ENCODE measurements around the gene KCNN1. TPM values are rescaled to one million over a fixed set of nuclear protein-coding genes. Genes with fewer than 3 reads are reported as not detected.
A peak's percentile ranks its signal among the peaks of the same experiment; 100 is the strongest.

KCNN1 gene
- total and polyA plus RNA-seq, 9 of the 15 experiments (the other 6 are each of a cell fraction or from before 2014, with no cell fraction given): 0.01 to 6.2 (median 0.72) TPM

DNA sequence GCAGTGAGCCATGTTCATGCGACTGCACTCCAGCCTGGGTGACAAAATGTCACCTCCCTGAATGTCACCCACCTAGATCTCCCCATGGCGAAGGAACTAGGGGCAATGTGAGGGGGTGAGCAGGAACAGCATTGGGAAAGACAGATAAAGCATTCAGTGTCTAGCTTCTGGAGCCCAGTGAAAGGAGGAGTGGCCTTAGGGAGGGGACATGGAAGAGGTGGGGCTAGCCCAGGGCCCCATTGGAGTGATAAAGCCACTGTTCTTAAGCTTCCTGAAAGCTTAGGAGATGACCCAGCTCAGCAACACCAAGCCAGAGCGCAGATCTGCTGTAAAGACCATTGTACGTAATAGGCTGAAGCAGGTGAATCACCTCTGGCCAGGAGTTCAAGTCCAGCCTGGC lies 13.0 kb upstream of the KCNN1 start (continued):
- TF ChIP-seq YY1 (IDR thresholded peaks at IDR 0.05; ENCODE audit: borderline replicate concordance in 1 of 3, control insufficient read depth in 1 of 3, extremely low read depth in 1 of 3, insufficient read depth in 3 of 3, insufficient read length in 1 of 3, insufficient replicate concordance in 2 of 3, low read depth in 1 of 3, low read length in 2 of 3) (peak in 1 of 3 experiments; percentile 27), FOXP1 (CRISPR knock-in tag; IDR thresholded peaks at IDR 0.05) (no peak), ZNF133 (CRISPR knock-in tag; IDR thresholded peaks at IDR 0.05) (no peak), ZNF395 (CRISPR knock-in tag; IDR thresholded peaks at IDR 0.05) (no peak), PPARD (CRISPR knock-in tag; IDR thresholded peaks at IDR 0.05) (no peak), RBM17 (IDR thresholded peaks at IDR 0.05; ENCODE audit: borderline replicate concordance, low read depth, low read length) (no peak), SLC30A9 (CRISPR knock-in tag; IDR thresholded peaks at IDR 0.05) (no peak), RBM22 (IDR thresholded peaks at IDR 0.05; ENCODE audit: low read depth, low read length, poor library complexity, severe bottlenecking) (no peak), ZNF165 (CRISPR knock-in tag; IDR thresholded peaks at IDR 0.05; ENCODE audit: borderline replicate concordance) (no peak), TSC22D4 (tag; IDR thresholded peaks at IDR 0.05) (no peak), DDX20 (tag; IDR thresholded peaks at IDR 0.05; ENCODE audit: low read depth) (no peak), NFIC (IDR thresholded peaks at IDR 0.05) (no peak; the same call in 1 of the 2 replicates), MNT (conservative IDR thresholded peaks at IDR 0.05) (0 out of 4 replicates have a peak, but pooled peaks of 1 of the 2 experiments have one; percentile 22), ZNF76 (CRISPR knock-in tag; IDR thresholded peaks at IDR 0.05; ENCODE audit: borderline replicate concordance) (no peak), NR4A1 (CRISPR knock-in tag; IDR thresholded peaks at IDR 0.05) (no peak), NR4A1 (tag; IDR thresholded peaks at IDR 0.05) (no peak), MCM7 (IDR thresholded peaks at IDR 0.05) (no peak), RFX5 (IDR thresholded peaks at IDR 0.05; ENCODE audit: low read depth, low read length) (no peak), SRF (CRISPR knock-in tag; IDR thresholded peaks at IDR 0.05) (no peak), WHSC1 (IDR thresholded peaks at IDR 0.05; ENCODE audit: low read length) (no peak)
- TF ChIP-seq, protein P1, sequence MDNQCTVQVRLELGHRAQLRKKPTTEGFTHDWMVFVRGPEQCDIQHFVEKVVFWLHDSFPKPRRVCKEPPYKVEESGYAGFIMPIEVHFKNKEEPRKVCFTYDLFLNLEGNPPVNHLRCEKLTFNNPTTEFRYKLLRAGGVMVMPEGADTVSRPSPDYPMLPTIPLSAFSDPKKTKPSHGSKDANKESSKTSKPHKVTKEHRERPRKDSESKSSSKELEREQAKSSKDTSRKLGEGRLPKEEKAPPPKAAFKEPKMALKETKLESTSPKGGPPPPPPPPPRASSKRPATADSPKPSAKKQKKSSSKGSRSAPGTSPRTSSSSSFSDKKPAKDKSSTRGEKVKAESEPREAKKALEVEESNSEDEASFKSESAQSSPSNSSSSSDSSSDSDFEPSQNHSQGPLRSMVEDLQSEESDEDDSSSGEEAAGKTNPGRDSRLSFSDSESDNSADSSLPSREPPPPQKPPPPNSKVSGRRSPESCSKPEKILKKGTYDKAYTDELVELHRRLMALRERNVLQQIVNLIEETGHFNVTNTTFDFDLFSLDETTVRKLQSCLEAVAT (IDR thresholded peaks at IDR 0.05): no peak
- TF ChIP-seq, protein P2, sequence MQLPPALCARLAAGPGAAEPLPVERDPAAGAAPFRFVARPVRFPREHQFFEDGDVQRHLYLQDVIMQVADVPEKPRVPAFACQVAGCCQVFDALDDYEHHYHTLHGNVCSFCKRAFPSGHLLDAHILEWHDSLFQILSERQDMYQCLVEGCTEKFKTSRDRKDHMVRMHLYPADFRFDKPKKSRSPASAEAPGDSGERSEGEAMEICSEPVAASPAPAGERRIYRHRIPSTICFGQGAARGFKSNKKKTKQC (CRISPR knock-in tag; IDR thresholded peaks at IDR 0.05): no peak
- TF ChIP-seq, protein P3, sequence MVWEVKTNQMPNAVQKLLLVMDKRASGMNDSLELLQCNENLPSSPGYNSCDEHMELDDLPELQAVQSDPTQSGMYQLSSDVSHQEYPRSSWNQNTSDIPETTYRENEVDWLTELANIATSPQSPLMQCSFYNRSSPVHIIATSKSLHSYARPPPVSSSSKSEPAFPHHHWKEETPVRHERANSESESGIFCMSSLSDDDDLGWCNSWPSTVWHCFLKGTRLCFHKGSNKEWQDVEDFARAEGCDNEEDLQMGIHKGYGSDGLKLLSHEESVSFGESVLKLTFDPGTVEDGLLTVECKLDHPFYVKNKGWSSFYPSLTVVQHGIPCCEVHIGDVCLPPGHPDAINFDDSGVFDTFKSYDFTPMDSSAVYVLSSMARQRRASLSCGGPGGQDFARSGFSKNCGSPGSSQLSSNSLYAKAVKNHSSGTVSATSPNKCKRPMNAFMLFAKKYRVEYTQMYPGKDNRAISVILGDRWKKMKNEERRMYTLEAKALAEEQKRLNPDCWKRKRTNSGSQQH (CRISPR knock-in tag; IDR thresholded peaks at IDR 0.05): no peak

Measured in K562 (cell line).